Right forelimb (tissue), 1 donor: ENCODE results near the gene ZBTB21.
A peak's percentile ranks its signal among the peaks of the same experiment; 100 is the strongest.

Source experiments
- DNase-seq: peaks from one replicate; pipeline ENCODE4 v3.0.0-alpha.2; 2018

The ZBTB21 gene

DNA sequence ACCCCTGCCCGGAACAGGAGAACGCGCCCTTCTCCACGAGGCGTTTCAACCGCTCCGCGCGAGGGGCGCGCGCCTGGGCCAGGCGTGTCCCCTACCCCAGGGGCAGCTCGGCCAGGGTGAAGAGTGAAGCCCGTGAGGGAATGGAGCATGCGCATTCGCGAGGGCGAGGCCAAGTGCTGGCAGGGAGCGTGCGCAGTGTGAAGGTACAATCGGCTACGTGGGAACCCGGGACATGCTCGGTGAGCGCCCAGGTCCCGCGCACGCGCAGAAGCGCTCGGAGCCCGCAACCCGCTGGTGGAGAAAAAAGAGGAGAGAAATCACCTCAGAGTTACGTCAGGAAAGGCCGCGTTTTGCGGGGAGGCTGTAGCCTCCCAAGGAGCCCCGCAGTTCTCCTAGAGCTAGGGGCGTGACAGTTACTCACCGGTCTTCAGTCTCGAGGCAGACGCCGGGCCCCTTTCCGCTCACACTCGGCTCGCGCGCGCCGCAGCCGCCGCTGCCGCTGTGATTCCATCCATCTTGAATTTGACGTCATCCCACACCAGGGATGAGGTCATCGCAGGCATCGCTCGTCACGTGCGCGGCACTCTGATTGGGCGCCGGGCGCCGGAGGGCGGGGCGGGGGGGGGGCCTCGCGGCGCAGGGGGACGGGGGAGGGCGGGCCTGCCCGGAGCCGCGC lies at the start of gene ZBTB21:
Gene ZBTB21, minus strand, starts transcription at position 530 of the 676 bp plus-strand sequence. CDS start 16,265 bp downstream, outside the sequence.
- DNase-seq: peak; percentile 98

DNA sequence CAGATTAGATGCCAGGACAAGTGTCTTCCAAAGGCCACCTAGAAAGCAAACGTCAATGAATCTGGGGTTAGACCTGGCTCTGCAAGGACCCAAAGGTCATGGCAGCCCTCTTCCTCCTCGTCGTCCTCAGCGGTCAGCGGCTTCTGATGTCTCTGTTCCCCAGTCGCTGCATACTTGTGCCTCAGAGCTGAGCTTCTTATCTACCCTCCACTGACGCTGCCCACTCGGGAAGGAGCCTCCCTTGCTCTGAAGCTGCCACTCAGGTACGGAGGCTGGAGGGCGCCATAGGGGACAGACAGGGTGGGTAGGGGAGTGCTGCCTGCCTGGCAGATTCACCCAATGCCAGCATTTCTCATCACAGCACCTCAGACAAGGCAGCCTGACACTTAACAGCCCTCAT lies 49.6 kb upstream of the ZBTB21 start:
- no peak for DNase-seq

GRCh38 chr21:42059141-42059540 lies 49.0 kb upstream of the ZBTB21 start:
- no peak for DNase-seq

DNA sequence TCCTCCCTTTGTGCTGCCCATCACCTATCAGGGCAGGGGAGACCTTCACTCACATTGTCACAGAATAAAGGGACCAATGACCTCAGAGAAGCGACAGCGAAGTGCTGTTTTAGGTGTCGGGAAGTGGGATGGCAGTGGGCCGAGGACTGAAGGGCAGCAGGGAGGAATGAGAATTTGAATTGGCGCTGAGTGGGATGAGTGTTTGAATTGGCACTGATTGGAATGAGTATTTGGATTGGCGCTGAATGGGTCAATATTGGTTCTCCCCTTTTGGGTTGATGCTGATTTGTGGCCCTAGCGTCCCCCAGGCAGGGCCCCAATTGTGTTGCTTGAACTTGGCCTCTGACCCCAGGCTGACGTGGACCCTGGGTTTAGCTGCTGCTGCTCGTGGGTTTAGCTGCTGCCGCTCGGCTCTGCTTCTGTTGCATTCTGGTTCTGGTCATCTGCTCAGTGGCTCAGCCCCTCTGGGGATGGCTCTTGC lies 48.5 kb upstream of the ZBTB21 start:
- no peak for DNase-seq

GRCh38 chr21:42057851-42058437 lies 47.8 kb upstream of the ZBTB21 start:
- DNase-seq: no peak

DNA sequence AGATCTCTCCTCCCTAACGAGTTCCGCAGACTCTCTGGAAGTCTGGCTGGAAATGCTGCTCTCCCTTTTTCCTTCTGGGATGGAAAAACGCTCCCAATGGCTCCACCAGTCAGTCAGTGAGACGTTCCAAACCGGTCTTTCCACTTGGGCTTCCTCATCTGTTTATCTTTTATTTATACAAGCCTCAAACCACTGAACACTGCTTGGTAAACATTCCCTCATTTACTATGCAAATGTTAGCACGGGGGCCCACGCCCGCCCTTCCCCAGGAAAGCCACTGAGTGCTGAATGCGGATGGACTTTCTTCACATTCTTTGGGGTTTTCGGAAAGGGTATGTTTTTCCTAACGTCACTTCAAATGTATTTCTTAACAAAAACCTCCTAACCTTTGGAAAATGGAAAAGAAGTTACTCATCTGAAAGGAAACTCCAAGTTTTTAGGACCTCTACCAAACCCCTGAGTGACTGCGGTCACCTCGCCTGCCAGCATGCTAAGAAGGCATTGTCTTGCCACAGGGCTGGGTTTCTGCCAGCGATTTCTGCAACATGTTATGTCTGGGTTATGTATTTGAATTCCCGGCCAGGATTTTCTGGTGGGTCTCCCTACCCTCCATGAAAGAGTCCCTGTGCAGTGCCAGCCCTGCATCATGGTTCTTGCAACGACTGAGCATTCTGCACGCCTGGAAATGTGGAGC lies 47.0 kb upstream of the ZBTB21 start:
- peak; percentile 72 for DNase-seq

DNA sequence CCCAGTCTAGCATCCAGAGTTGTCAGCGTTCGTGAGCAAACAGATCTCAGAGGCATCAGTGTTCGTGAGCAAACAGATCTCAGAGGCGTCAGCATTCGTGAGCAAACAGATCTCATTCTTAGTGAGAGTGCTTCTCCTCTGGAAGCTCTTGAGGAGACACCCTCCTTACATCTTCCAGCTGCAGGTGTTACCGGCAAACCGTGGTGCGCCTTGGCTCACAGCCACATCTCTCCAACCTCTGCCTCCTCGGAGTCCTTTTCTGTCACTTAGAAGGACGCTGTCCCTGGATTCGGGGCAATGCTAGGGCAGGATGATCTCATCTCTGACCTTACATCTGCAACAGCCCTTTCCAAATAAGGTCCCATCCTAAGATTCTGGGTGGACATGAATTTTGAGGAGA lies 46.3 kb upstream of the ZBTB21 start:
- no peak for DNase-seq

- DNase-seq: no peak
Observed at GRCh38 chr21:42055425-42055824, 45.3 kb upstream of the ZBTB21 start.

GRCh38 chr21:42051788-42052187 lies 41.6 kb upstream of the ZBTB21 start:
- DNase-seq: no peak

DNA sequence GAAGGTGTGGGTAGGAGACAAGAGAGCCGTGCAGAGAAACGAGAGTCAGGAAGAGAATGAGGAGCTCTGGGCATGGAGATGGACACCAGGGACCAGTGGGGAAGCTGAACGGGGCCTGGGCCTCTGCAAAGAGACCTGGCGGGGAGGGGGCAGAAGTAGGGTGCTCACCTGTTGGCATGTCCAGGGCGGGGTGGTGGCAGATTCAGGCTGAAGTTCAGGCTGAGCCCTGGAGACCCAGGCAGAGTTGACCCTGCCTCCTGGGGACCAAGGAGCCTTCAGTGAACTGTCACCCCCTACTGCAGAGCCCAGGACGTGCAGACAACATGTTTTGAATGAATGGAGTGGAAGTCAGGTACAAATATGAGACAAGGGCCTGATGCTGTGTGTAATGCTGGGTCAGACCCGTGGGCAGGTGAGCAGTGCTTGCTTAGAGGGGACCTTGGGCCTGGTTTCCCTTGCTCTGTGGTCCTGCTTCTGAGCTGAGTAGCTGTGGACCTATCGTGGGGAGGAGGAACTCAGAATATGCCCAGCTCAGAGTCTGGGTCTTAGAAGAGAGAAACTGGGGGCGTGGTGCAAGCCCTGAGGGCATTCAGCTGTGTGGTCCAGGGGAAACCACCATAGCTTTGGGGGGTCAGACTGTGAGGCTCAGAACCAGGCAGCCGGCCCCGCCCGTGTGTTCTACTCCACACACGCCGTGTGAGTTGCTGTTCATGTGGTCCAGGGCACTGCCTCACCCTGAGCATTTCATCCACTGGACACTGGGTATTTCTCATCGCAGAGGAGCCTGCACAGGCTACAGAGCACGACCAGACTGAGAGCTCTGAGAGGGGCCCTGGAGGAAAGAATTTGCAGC lies 39.6 kb upstream of the ZBTB21 start:
- DNase-seq: no peak

- no peak for DNase-seq
Observed at GRCh38 chr21:42048870-42049577, 38.9 kb upstream of the ZBTB21 start.

DNA sequence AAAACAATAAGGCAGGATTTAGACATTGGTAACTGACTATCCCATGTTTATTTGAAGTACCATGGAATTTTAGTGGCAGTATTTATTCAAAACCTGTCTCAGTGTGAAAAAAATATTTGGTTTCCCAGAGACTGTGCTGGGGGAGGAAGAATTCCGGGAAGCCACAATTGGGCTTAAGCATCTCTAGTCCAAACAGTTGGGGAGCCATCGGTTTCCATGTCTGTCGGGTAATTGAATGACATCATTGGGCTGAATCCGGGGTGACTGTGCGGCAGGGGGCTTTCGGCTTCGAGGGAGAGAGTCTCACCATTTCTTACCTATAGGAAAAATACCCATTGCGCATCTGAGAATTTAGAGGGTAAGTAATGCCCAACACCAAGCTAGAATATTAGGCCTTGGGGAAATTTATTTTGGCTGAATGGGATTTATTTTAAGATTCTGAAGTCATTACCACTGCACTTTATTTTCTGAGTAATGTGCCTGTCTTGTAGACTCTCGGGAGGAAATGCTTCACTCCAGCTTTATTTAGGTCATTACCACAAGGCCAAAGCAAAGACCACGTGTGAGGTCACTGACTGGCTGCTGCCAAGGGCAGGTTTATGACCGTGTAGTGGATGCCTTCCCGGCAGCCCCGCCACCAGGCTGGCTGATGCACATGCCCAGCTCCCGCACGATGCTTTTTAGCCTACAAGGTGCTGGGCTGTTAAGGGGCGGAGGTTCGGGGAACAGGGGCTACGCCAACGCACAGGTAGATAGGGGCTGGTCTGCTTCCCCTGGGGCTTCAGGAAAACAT lies 37.9 kb upstream of the ZBTB21 start:
- no peak for DNase-seq

GRCh38 chr21:42044871-42045495 lies 34.8 kb upstream of the ZBTB21 start:
- no peak for DNase-seq

DNA sequence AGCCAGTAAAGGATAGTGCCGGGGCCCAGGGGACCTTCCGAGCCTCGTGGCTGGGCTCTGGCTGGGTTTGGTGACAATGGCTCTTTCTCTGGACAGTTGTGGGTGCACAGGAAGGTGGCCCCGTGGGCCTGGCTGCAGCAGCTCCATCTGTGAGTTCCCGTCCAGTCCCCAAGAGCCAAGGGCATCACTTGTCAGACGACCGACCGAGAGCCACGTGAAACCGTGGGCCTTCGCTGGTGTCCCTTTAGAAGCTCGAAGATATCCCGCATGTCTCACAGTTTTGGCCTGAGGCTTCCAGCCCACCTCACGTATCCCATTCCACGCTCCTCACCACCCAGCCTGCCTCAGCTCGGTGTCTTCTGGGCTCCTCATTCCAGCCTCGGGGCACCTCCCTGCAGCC lies 33.8 kb upstream of the ZBTB21 start:
- no peak for DNase-seq

- no peak for DNase-seq
Observed at GRCh38 chr21:42043201-42043895, 33.2 kb upstream of the ZBTB21 start.

DNA sequence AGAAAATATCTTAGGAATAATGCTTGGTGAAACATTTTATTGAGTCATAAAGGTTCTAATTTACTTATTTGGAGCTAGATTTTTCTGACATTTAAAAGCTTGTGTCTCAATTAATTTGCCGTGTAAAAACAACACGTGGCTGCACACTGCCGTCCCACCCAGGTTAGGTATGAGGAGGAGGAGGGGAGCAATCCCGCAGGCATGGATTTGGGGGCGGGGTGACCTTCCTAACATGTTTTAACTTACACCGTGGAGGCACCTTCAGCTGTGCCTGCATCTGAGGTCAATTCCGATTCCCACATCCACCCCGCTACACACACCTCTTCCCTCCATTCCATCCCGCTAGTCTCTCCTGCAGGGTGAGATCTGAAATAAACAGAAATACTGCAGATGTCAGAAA lies 32.5 kb upstream of the ZBTB21 start:
- no peak for DNase-seq

- no peak for DNase-seq
Observed at GRCh38 chr21:42041711-42042110, 31.6 kb upstream of the ZBTB21 start.

GRCh38 chr21:42041246-42041645 lies 31.1 kb upstream of the ZBTB21 start:
- DNase-seq: no peak

DNA sequence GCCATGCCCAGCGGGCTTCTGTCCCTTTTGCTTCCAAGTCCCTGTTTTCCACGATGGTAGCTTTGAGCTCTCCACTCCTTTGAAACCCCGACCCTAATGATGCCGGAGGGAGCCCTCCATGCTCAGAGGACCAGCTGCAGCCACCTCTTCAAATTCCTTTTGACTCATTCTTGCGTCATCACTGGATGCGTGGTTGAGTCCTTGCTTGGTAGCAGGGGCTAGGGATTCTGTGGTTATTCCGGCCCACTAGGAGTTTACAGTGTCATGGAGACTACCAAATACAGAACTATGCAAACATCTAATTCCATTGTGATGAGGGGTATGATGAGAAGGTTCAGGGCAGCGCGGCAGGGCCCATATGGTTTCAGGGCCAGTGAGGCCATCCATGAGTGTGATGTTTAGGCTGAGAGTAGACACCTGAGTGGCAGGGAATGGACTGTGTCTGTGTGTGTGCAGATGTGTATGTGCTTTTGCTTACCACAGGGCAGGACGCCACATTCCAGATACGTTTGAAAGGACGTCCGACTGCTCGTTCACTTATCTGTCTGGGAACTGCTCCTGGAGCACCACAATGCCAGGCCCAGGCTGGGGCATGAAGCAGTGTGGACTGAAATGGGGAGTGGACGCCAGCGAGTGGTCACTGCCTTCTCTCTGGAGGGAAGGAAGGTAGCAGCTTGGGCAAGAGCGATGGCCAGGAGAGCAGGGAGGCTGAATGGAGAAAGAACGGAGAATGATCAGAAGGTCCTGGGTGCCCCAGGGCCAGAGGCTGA lies 30.4 kb upstream of the ZBTB21 start:
- DNase-seq: no peak

DNA sequence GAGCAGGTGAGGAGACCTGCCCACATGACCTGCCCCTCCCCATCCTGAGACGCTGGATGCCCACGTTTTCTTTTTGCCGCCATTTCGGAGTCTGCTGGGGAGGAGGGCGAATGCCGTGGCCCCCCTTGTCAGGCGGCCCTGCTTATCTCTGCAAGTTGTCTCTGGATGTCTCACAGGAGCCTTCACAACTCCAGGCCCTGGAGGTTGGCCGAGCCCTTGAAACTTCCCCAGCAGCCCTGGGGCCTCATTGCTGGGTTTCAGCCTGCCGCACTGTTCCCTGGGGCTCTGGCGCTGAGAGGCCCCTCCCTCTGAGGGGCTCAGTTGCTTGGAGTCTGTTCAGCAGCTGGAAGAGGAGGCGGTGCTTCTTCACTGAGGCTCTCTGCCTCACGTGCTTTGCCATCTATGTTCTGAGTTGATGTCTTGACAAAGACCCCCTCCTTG lies 29.8 kb upstream of the ZBTB21 start:
- DNase-seq: no peak
